NCI-H1417 treated with DMSO at 0.1 percent for 48 hours (cell line): ENCODE measurements around the gene CHD1L.
"Not testable (repeated sequence)": the region's sequence is repeated elsewhere in the genome, so short reads cannot be mapped to it uniquely, and the experiment has no call there.

Source experiments
- DNase-seq: peaks from one replicate; lab custom pipeline; 2025; lab: John Stamatoyannopoulos, UW

CHD1L gene

GRCh38 chr1:147233903-147234302, 8.6 kb upstream of the CHD1L start:
- DNase-seq, result not testable (repeated sequence)

GRCh38 chr1:147235822-147236221, 6.7 kb upstream of the CHD1L start:
- no peak for DNase-seq

GRCh38 chr1:147236448-147236847, 6.0 kb upstream of the CHD1L start:
- DNase-seq, result no peak

GRCh38 chr1:147236959-147237791, 5.3 kb upstream of the CHD1L start:
- no peak for DNase-seq

GRCh38 chr1:147238053-147238902, 4.2 kb upstream of the CHD1L start:
- DNase-seq, result no peak

GRCh38 chr1:147238925-147239820, 3.3 kb upstream of the CHD1L start:
- DNase-seq, result no peak

GRCh38 chr1:147240131-147240721, 2.3 kb upstream of the CHD1L start:
- not testable (repeated sequence) for DNase-seq

- no peak for DNase-seq
Measured at GRCh38 chr1:147241934-147242448, 493 bp upstream of the CHD1L start.

GRCh38 chr1:147243228-147243685, 773 bp downstream of the CHD1L start:
- DNase-seq, result no peak

- no peak for DNase-seq
Measured at GRCh38 chr1:147243841-147244240, 1.4 kb downstream of the CHD1L start.

- DNase-seq, result no peak
Measured at GRCh38 chr1:147245129-147245528, 2.6 kb downstream of the CHD1L start.

- DNase-seq, result no peak
Measured at GRCh38 chr1:147245586-147246021, 3.1 kb downstream of the CHD1L start.

- no peak for DNase-seq
Measured at GRCh38 chr1:147246044-147246690, 3.7 kb downstream of the CHD1L start.

GRCh38 chr1:147246910-147247655, 4.6 kb downstream of the CHD1L start:
- no peak for DNase-seq

- DNase-seq, result no peak
Measured at GRCh38 chr1:147247656-147248238, 5.3 kb downstream of the CHD1L start.

GRCh38 chr1:147252540-147252939, 10.1 kb downstream of the CHD1L start:
- no peak for DNase-seq

GRCh38 chr1:147260956-147261355, 18.5 kb downstream of the CHD1L start:
- DNase-seq, result no peak

GRCh38 chr1:147264158-147264768, 21.8 kb downstream of the CHD1L start:
- no peak for DNase-seq

- DNase-seq, result no peak
Measured at GRCh38 chr1:147266381-147266780, 23.9 kb downstream of the CHD1L start.
